Transverse colon (tissue), 4 donors: ENCODE results near the gene HSBP1. TPM values are rescaled to one million over a fixed set of nuclear protein-coding genes. Genes with fewer than 3 reads are reported as not detected.
A peak's percentile ranks its signal among the peaks of the same experiment; 100 is the strongest.

Source experiments
- DNase-seq: peaks from one replicate; pipeline ENCODE4 v3.0.0-alpha.2; 2019
- H3K27ac ChIP-seq, 4 donors: fragments of 200-600 bp; sonication (generic); 2 replicates each; pipeline ENCODE4 v1.5.1; 2016 to 2018; ENCODE audit warnings: inconsistent platforms in 4 of 4
- H3K27me3 ChIP-seq: fragments of 200-600 bp; sonication (generic); 2 replicates; pipeline ENCODE4 v1.5.1; 2017; ENCODE audit warnings: inconsistent platforms
- H3K36me3 ChIP-seq, 4 donors: fragments of 200-600 bp; sonication (generic); 2 replicates each; pipeline ENCODE4 v1.5.1; 2017 to 2019; ENCODE audit warnings: inconsistent platforms in 4 of 4
- H3K4me1 ChIP-seq, 4 donors: fragments of 200-600 bp; sonication (generic); 2 replicates each; pipeline ENCODE4 v1.5.1; 2017 to 2020; ENCODE audit warnings: inconsistent platforms in 4 of 4
- H3K4me3 ChIP-seq, 4 donors: fragments of 200-600 bp; sonication (generic); 1 replicate in 1 of 4; 2 replicates in 3 of 4; pipeline versions ENCODE4 v1.5.1 to v1.6.1; 2017 to 2019; ENCODE audit warnings: inconsistent platforms in 4 of 4
- H3K9me3 ChIP-seq, 2 donors: fragments of 200-600 bp; sonication (generic); 2 replicates each; pipeline ENCODE4 v1.5.1; 2017 to 2019; ENCODE audit warnings: inconsistent platforms in 2 of 2
- CTCF ChIP-seq, 5 experiments: fragments of 200-600 bp in 3 of 5; fragments of 450-650 bp in 2 of 5; sonication (generic) in 3 of 5; IDR thresholded peaks; 1 replicate in 2 of 5; 2 replicates in 3 of 5; pipeline ENCODE4 v1.5.1; 2016 to 2017; ENCODE audit warnings: antibody characterized with exemption in 5 of 5, inconsistent platforms in 3 of 5, mild to moderate bottlenecking in 2 of 5, moderate library complexity in 1 of 5
- EP300 ChIP-seq: sonication (generic); formaldehyde crosslinking; IDR thresholded peaks from one replicate; pipeline ENCODE4 v1.6.1; 2017; ENCODE audit warnings: antibody characterized with exemption, low read depth
- POLR2A ChIP-seq: fragments of 450-650 bp; IDR thresholded peaks from one replicate; pipeline ENCODE4 v1.6.1; 2016; ENCODE audit warnings: antibody characterized with exemption, mild to moderate bottlenecking, moderate library complexity
- POLR2AphosphoS5 ChIP-seq, 3 donors: sonication (generic); formaldehyde crosslinking; IDR thresholded peaks; one replicate each; pipeline ENCODE4 v1.6.1; 2016; ENCODE audit warnings: antibody characterized with exemption in 3 of 3
- WGBS, 2 donors: methylation state at CpG; one replicate each; pipeline ENCODE4 v1.1.5; 2018; ENCODE audit warnings: low coverage in 1 of 2; 5-methylcytosine and 5-hydroxymethylcytosine counted together
- in situ Hi-C, 4 donors: fragments of 200-750 bp; cut with MboI; loops; one replicate each; pipeline versions ENCODE4 v1.15.0 to v1.15.1; 2017; ENCODE audit warnings: low sequenced_read_pairs in 3 of 4, low pct_ligation_motif_present in 1 of 4, low pct_unique_long_range_greater_than_20kb in 1 of 4
- intact Hi-C: fragments of 100-400 bp; cut with DNase I; formaldehyde crosslinking; loops from one replicate; pipeline ENCODE4 v1.15.1; 2023; ENCODE audit warnings: low total_unique reads
- total RNA-seq, 4 donors: library from RNA; depleted of rRNA; stranded (reverse); fragments of >200 nt; gene quantifications; one replicate each; pipeline ENCODE4 v1.1.0, GENCODE V29; 2016

Gene HSBP1
- total RNA-seq, 4 donors from 2014 or later: 3.4 to 14.0 (median 10.8) TPM

- Histone ChIP-seq H3K27ac (peak overlapping the region; percentile 27 to 67 (median 60)), H3K4me3 (peak overlapping the region in 1 of 4 donors; percentile 6), H3K36me3 (no peaks in the 10 kb centered on the region), H3K9me3 (no peaks in the 10 kb centered on the region), H3K4me1 (peaks cover 7 to 35% (median 18%) of the 10 kb centered on the region in 4 donors), H3K27me3 (no peaks in the 10 kb centered on the region)
- DNase-seq: no peak
- no peak for TF ChIP-seq POLR2AphosphoS5 (IDR thresholded peaks at IDR 0.05)
- no peak for TF ChIP-seq EP300
- no peak for TF ChIP-seq POLR2A
- no peak for TF ChIP-seq CTCF (IDR thresholded peaks at IDR 0.05)
- 62 to 64% methylated on average over 4 of the region's 4 CpGs for WGBS, 2 donors
- intact Hi-C loops (no loop called here), in situ Hi-C loops (loop anchor here in 3 of 4 donors (25.0 kb wide), 2 partner anchors 248 to 373 kb away; partner anchors contain the start of genes ADAD2 (in 1 of the 3) and TAF1C (in 1 of the 3))
Measured at GRCh38 chr16:83814659-83814985, 6.8 kb downstream of the HSBP1 start.

GRCh38 chr16:83817022-83817421, 9.2 kb downstream of the HSBP1 start:
- Histone ChIP-seq H3K4me1 (peaks cover 7 to 19% (median 13%) of the 10 kb centered on the region in 4 donors), H3K9me3 (no peaks in the 10 kb centered on the region), H3K27me3 (no peaks in the 10 kb centered on the region), H3K36me3 (no peaks in the 10 kb centered on the region), H3K4me3 (no peak overlapping the region), H3K27ac (no peak overlapping the region)
- WGBS, 2 donors: 86 to 92% methylated on average over 6 to 7 of the region's 12 CpGs
- in situ Hi-C loops: loop anchor here in 3 of 4 donors (25.0 kb wide), 2 partner anchors 245 to 370 kb away; partner anchors contain the start of genes ADAD2 (in 1 of the 3) and TAF1C (in 1 of the 3)
- intact Hi-C loops: no loop called here
- TF ChIP-seq POLR2AphosphoS5 (IDR thresholded peaks at IDR 0.05) (no peak), EP300 (no peak), POLR2A (no peak), CTCF (IDR thresholded peaks at IDR 0.05) (no peak)
- DNase-seq: no peak

- no peak for DNase-seq
- Histone ChIP-seq H3K4me1 (peaks cover 7 to 18% (median 13%) of the 10 kb centered on the region in 4 donors), H3K27ac (peak overlapping the region in 2 of 4 donors; percentile 10 to 57), H3K9me3 (no peaks in the 10 kb centered on the region), H3K36me3 (no peaks in the 10 kb centered on the region), H3K27me3 (no peaks in the 10 kb centered on the region), H3K4me3 (no peak overlapping the region)
- intact Hi-C loops: no loop called here
- TF ChIP-seq POLR2AphosphoS5 (IDR thresholded peaks at IDR 0.05) (peak in 1 of 3 donors; percentile 18), POLR2A (no peak)
- WGBS, 2 donors: 61 to 73% methylated on average over 4 to 5 of the region's 5 CpGs
- in situ Hi-C loops: loop anchor here in 3 of 4 donors (25.0 kb wide), 2 partner anchors 244 to 369 kb away; partner anchors contain the start of genes ADAD2 (in 1 of the 3) and TAF1C (in 1 of the 3)
Measured at GRCh38 chr16:83818276-83818675, 10.5 kb downstream of the HSBP1 start.

GRCh38 chr16:83819361-83819760, 11.6 kb downstream of the HSBP1 start:
- 70 to 71% methylated on average over 8 of the region's 8 CpGs for WGBS, 2 donors
- H3K27me3 ChIP-seq: no peaks in the 10 kb centered on the region
- TF ChIP-seq CTCF (IDR thresholded peaks at IDR 0.05) (no peak), POLR2A (no peak), EP300 (no peak), POLR2AphosphoS5 (IDR thresholded peaks at IDR 0.05) (no peak)
- no peak for DNase-seq
- in situ Hi-C loops: loop anchor here in 3 of 4 donors (25.0 kb wide), 2 partner anchors 243 to 368 kb away; partner anchors contain the start of genes ADAD2 (in 1 of the 3) and TAF1C (in 1 of the 3)
- no peak overlapping the region for H3K27ac ChIP-seq
- no peak overlapping the region for H3K4me3 ChIP-seq
- no peaks in the 10 kb centered on the region for H3K9me3 ChIP-seq
- H3K4me1 ChIP-seq: peaks cover 2 to 8% (median 5%) of the 10 kb centered on the region in 4 donors
- intact Hi-C loops: no loop called here
- H3K36me3 ChIP-seq: no peaks in the 10 kb centered on the region
